HG03175 (cell line): ENCODE data around the gene ZFP37.
"Not testable (repeated sequence)": the region's sequence is repeated elsewhere in the genome, so short reads cannot be mapped to it uniquely, and the experiment has no call there.

Source experiments
- ATAC-seq: cut with Tn5 transposase; IDR thresholded peaks from one replicate; pipeline ENCODE4 v1.9.1; 2021; ENCODE audit warnings: mild to moderate bottlenecking, moderate library complexity; ENCODE audit not compliant: unreplicated experiment

Gene ZFP37

GRCh38 chr9:113056191-113057106 lies at the start of gene ZFP37:
Gene ZFP37 (minus strand): TSS chr9:113056724. CDS start chr9:113056688, 36 bp downstream.
- ATAC-seq: peak; percentile 80

DNA sequence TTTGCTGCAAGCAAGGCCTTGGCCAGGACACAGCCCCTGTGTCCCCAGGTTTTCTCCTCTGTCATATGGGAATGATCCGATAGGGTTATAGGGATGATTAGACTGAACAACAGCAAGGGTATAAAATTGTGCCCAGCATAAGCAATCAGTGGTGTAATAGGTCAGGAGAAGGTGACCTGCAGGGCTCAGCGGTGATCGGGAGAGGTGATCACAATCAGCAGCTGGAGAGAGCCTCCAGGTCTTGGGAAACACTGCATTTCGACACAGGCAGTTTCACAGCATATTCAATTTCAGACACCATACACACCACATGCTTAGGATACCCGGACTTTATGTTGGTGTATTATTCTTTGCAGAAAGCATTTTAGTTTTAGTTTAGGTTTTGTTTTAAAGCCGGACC lies 48.8 kb upstream of the ZFP37 start:
- not testable (repeated sequence) for ATAC-seq

DNA sequence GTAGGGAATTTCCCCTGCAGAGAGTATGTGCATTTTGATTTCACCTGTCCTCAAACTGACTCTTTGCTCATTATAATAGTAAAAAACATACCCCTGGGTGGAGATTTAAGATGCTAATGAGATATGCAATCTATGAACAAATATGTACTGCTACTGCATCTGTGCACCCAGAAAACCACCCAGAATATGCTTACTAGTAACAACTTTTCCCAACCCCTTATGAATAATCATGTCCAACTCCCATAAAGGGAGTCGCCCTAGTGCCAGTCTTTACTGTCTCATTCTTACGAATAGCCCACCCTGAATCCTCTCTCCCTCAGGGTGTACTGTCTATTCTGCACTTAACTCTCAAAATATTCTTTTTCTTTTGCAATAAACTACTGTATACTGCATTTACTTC lies 39.0 kb upstream of the ZFP37 start:
- ATAC-seq: no peak

GRCh38 chr9:113089924-113090323 lies 33.4 kb upstream of the ZFP37 start:
- ATAC-seq: not testable (repeated sequence)

GRCh38 chr9:113089143-113089505 lies 32.6 kb upstream of the ZFP37 start:
- not testable (repeated sequence) for ATAC-seq

- not testable (repeated sequence) for ATAC-seq
Observed at GRCh38 chr9:113088456-113089142, 32.1 kb upstream of the ZFP37 start.

DNA sequence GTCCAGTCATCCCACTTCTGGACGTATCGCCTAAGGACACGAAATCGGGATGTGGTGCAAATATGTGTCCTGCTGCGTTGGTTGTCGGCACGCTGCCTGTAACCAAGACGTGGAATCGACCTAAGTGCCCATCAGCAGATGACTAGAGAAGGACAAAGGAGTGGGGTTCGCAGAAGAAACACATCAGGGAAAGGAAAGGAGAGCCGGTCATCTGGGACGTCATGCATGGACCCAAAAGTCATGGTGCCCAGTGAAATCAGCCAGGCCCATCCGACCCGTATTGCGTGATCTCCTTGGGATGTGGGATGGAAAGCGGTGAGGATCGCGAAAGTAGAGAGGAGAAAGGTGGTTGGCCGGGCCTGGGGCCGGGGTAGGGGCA lies 6.4 kb upstream of the ZFP37 start:
- ATAC-seq: not testable (repeated sequence)

- ATAC-seq: not testable (repeated sequence)
Observed at GRCh38 chr9:113062256-113062931, 5.9 kb upstream of the ZFP37 start.

DNA sequence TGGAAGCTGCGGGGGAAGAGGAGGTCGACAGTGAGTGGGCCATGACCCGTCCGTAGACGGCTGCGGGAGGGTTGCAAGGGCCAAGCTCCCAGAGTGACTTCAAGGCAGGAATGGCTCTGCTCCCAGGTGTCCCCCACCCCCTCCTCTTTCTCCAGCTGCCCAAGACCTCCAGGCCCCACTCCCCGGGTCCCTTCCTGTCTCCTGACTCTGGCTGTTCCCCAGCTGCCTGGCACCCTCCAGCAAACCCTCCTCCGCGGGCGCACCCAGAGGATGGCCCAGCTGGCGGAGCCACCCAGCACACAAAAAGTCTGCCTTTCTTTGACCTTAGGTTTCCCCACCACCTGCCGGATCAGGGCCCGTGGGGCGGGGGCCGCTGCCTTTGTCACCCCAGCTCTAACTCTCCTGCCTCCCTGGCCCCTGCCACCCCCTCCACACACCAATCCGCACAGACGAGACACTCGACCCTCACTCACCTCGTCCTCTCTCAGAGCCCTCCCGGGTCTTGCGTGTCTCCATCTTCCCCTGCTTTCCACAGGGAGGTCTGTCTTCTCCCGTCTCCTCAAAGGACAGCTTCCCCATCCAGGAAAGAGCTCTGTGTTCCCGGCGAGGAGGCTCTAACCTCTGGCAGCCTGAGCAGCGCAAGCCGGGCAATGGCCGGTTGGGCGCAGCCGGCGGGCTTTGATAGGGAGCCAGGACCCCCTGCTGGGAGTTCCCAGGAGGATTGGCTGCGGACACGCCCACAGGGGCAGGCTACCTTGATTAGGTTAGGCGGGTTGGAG lies 4.7 kb upstream of the ZFP37 start:
- ATAC-seq: not testable (repeated sequence)

GRCh38 chr9:113059581-113060284 lies 3.2 kb upstream of the ZFP37 start:
- ATAC-seq: not testable (repeated sequence)

DNA sequence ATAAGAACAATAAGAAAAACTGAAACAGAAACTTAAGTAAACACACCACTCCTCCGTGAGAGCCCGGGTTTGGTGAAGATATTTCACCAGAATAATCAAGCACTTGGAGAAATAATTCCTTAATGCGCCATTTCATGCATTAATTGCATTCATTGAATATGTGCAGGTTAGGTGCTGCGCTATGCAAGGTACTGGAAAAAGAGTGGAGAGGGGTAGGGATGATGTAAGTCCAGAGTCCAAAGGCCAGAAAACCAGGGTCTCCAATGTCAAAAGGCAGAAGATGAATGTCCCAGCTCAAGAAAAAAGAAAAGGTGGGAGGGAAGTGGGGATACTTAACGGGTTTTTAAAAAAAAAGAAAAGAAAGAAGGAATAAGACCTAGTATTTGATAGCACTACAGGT lies 669 bp upstream of the ZFP37 start:
- ATAC-seq: no peak

DNA sequence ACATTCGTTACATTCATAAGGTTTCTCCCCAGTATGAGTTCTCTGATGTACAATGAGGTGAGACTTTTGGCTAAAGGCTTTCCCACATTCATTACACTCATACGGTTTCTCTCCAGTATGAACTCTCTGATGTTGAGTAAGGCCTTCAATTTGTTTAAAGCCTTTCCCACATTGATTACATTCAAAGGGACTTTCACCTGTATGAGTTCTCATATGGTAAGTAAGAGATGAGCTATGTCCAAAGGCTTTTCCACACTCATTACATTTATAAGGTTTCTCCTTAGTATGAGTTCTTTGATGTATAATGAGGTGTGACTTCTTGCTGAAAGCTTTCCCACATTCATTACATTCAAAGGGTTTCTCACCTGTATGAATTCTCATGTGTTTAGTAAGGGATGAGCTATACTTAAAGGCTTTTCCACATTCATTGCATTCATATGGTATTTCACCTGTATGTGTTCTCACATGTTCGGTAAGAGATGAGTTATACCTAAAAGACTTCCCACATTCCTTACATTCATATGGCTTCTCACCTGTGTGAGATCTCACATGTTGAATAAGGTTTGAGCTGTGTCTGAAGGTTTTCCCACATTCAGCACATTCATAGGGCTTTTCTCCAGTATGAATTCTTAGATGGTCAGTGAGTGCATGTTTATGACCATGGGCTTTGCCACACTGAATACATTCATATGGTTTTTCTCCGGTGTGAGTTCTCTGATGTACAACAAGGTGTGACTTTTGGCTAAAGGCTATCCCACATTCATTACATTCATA lies 13.5 kb downstream of the ZFP37 start:
- no peak for ATAC-seq

DNA sequence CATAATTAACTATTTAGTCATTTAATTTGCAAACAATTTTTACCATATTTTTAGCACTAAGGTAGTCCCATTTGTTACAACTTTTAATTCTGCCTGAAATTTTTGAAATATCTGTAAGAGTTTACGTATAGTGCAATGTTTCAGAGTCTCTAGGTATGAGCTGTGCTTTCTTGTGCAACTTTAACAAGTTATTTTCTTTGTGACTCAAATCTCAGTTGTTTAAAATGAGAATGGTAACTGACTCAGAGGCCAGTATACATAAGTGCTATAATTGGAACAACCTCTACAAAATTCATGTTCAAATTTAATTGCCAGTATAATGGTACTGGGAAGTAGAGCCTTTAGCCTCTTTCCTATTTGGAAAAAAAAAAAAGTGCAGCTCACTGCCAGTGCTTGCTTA lies 30.3 kb downstream of the ZFP37 start:
- no peak for ATAC-seq

DNA sequence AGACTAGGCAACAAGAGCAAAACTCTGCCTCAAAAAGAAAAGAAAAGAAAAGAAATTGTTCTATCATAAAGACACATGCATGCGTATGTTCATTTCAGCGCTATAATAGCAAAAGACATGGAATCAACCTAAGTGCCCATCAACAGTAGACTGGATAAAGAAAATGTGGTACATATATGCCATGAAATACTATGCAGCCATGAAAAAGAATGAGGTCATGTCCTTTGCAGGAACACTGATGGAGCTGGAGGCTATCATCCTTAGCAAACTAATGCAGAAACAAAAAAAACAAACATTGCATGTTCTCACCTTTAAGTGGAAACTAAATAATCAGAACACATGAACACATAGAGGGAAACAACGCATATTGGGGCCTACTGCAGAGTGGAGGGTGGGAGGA lies 38.3 kb downstream of the ZFP37 start:
- ATAC-seq: no peak

DNA sequence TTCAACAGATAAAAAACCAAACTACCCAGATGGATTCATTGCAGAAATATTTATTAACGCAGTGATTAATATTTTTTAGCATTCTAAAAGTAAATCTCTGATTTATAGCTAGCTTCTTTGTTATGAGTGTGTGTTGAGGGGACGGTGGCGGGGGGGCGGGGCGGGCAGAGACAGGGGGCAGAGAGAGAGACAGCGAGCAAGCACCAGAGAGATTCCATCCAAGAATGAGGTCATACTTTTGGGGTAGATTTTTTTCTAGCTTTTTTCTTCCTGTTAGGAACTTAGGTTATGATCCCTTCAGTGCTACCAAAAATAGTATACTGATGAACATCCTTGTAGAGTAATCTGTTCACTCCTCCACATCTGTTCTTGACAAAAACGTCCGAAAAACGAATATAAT lies 44.0 kb downstream of the ZFP37 start:
- no peak for ATAC-seq

DNA sequence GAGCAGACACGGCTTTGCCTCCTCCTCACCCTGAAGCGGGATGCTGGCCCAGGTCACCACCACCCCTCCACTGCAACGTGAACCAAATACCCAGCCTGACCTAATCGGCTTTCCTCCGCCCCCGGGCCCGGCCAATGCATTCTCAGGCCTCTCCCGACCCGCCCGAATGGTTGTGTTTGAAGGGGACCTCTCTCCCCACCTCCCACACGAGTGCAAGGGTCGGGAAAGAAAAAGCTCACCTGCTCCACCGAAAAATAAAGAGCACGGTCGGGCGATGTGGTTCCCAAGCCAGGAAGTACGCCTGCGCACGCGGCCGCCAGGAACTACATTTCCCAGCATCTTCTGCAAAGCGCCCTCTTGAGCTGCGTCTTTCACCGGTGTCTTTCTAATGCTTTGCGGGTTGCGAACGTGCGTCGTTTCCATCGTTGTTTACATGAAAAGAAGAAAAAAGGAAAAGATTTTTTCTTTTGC lies 44.6 kb downstream of the ZFP37 start, which contains the start of gene ZNF883:
ZNF883 (minus strand) TSS at position 282 of the 471 bp plus-strand sequence.
- ATAC-seq: no peak

GRCh38 chr9:113005777-113006176 lies 50.7 kb downstream of the ZFP37 start:
- no peak for ATAC-seq

DNA sequence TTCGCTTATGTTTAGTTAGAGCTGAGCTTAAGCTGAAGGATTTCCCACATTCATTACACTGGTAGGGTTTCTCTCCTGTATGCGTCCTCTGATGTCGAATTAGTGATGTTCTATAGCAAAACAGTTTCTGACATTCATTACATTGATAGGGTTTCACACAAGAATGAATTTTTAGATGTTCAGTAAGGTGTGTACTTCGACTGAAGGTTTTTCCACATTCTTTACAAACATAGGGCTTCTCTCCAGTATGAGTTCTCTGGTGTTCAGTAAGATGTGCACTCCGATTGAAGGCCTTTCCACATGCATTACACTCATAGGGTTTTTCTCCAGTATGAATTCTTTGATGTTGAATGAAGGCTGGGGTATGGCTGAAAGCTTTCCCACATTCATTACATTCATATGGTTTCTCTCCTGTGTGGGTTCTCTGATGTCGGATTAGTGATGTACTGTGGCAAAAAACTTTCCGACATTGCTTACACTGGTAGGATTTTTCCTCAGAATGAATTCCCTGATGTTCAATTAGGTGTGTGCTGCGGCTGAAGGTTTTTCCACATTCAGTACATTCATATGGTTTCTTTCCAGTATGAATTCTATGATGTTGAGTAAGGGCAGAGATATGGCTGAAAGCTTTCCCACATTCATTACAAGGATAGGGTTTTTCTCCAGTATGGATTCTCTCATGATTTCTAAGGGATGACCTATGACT lies 59.1 kb downstream of the ZFP37 start:
- no peak for ATAC-seq
